NK-92 treated with Interleukin-12 subunit alpha and Interleukin-12 subunit beta, amount 100 ng/mL, for 24 hours (cell line): ENCODE data around the gene LINGO4.

ENCODE experiments used
- DNase-seq: peaks from one replicate; lab custom pipeline; 2025; lab: John Stamatoyannopoulos, UW

The LINGO4 gene

GRCh38 chr1:151833172-151833900 is 28.1 kb upstream of the LINGO4 start:
- DNase-seq, result no peak

- no peak for DNase-seq
Observed at GRCh38 chr1:151832318-151832980, 27.2 kb upstream of the LINGO4 start.

- no peak for DNase-seq
Observed at GRCh38 chr1:151831605-151832004, 26.4 kb upstream of the LINGO4 start, which contains the start of gene RORC. RORC (minus strand) TSS chr1:151831802; CDS start chr1:151831764, 38 bp downstream.

- DNase-seq, result no peak
Observed at GRCh38 chr1:151831256-151831591, 26.0 kb upstream of the LINGO4 start.

GRCh38 chr1:151830055-151830454 is 24.8 kb upstream of the LINGO4 start:
- no peak for DNase-seq

GRCh38 chr1:151829352-151830046 is 24.3 kb upstream of the LINGO4 start:
- no peak for DNase-seq

- no peak for DNase-seq
Observed at GRCh38 chr1:151828921-151829320, 23.7 kb upstream of the LINGO4 start.

- no peak for DNase-seq
Observed at GRCh38 chr1:151827853-151828252, 22.6 kb upstream of the LINGO4 start.

- no peak for DNase-seq
Observed at GRCh38 chr1:151825751-151826660, 20.8 kb upstream of the LINGO4 start.

GRCh38 chr1:151825204-151825603 is 20.0 kb upstream of the LINGO4 start:
- no peak for DNase-seq

GRCh38 chr1:151823175-151823574 is 18.0 kb upstream of the LINGO4 start:
- no peak for DNase-seq

- DNase-seq, result no peak
Observed at GRCh38 chr1:151822404-151822803, 17.2 kb upstream of the LINGO4 start.

GRCh38 chr1:151820940-151821339 is 15.7 kb upstream of the LINGO4 start:
- no peak for DNase-seq

GRCh38 chr1:151819976-151820623 is 14.9 kb upstream of the LINGO4 start:
- DNase-seq, result no peak

GRCh38 chr1:151819227-151819835 is 14.1 kb upstream of the LINGO4 start:
- no peak for DNase-seq

GRCh38 chr1:151817353-151817730 is 12.1 kb upstream of the LINGO4 start:
- no peak for DNase-seq

GRCh38 chr1:151816548-151817352 is 11.5 kb upstream of the LINGO4 start:
- no peak for DNase-seq

GRCh38 chr1:151815716-151816327 is 10.6 kb upstream of the LINGO4 start:
- DNase-seq, result no peak

GRCh38 chr1:151814971-151815545 is 9.8 kb upstream of the LINGO4 start:
- DNase-seq, result no peak
